Ishikawa (cell line): ENCODE results near the gene CD55.

Source experiments
- EGR1 ChIP-seq: IDR thresholded peaks from 2 replicates; pipeline ENCODE4 v1.6.1; 2012
- EP300 ChIP-seq: IDR thresholded peaks from 2 replicates; pipeline ENCODE4 v1.6.1; 2012; ENCODE audit warnings: borderline replicate concordance
- RAD21 ChIP-seq: IDR thresholded peaks from 2 replicates; pipeline ENCODE4 v1.6.1; 2012; ENCODE audit warnings: low read depth
- REST ChIP-seq: IDR thresholded peaks from 2 replicates; pipeline ENCODE4 v1.6.1; 2012; ENCODE audit warnings: low read depth, mild to moderate bottlenecking
- TAF1 ChIP-seq: IDR thresholded peaks from 2 replicates; pipeline ENCODE4 v1.6.1; 2012; ENCODE audit warnings: low read depth, mild to moderate bottlenecking
- YY1 ChIP-seq: IDR thresholded peaks from 2 replicates; pipeline ENCODE4 v1.6.1; 2012; ENCODE audit warnings: low read depth
- ZBTB7A ChIP-seq: IDR thresholded peaks from 2 replicates; pipeline ENCODE4 v1.6.1; 2012; ENCODE audit warnings: low read depth

- TF ChIP-seq ZBTB7A: no peak
- TF ChIP-seq EP300: no peak
- TF ChIP-seq EGR1: no peak
- no peak for TF ChIP-seq REST
- no peak for TF ChIP-seq TAF1
- TF ChIP-seq YY1: no peak
- TF ChIP-seq RAD21: no peak
These were observed 14.4 kb downstream of the CD55 start for GRCh38 chr1:207335695-207336363.
